HFFc6 (cell line): ENCODE measurements around the gene CLP1. TPM values are rescaled to one million over a fixed set of nuclear protein-coding genes. Genes with fewer than 3 reads are reported as not detected.
A peak's percentile ranks its signal among the peaks of the same experiment; 100 is the strongest.
"Not testable (repeated sequence)": the region's sequence is repeated elsewhere in the genome, so short reads cannot be mapped to it uniquely, and the experiment has no call there.

Experiments
- DNase-seq: peaks from one replicate; pipeline ENCODE4 v3.0.0-alpha.2; 2018
- H3K27ac Mint-ChIP-seq: 2 replicates; pipeline ENCODE4 v1.8.0; 2020; ENCODE audit warnings: mild to moderate bottlenecking, mixed read lengths
- H3K27me3 Mint-ChIP-seq: 2 replicates; pipeline ENCODE4 v1.8.0; 2021; ENCODE audit warnings: mild to moderate bottlenecking, moderate library complexity, mixed read lengths; ENCODE audit not compliant: insufficient read depth
- H3K36me3 Mint-ChIP-seq: 2 replicates; pipeline ENCODE4 v1.8.0; 2021; ENCODE audit warnings: low read depth, mixed read lengths
- H3K4me1 Mint-ChIP-seq: 2 replicates; pipeline ENCODE4 v1.8.0; 2020; ENCODE audit warnings: low read depth, mixed read lengths
- H3K4me3 Mint-ChIP-seq: 2 replicates; pipeline ENCODE4 v1.8.0; 2020; ENCODE audit warnings: mild to moderate bottlenecking, moderate library complexity, mixed read lengths
- H3K9me3 Mint-ChIP-seq: 2 replicates; pipeline ENCODE4 v1.8.0; 2020; ENCODE audit warnings: mild to moderate bottlenecking, mixed read lengths
- CTCF ChIP-seq: fragments of 200-600 bp; sonication (generic); IDR thresholded peaks from 2 replicates; pipeline ENCODE4 v1.5.0; 2021; ENCODE audit warnings: antibody characterized with exemption, mild to moderate bottlenecking
- microRNA-seq: library from miRNA; unstranded; fragments of <30 nt; microRNA quantifications from one replicate; pipeline ENCODE4, GENCODE V29; 2019
- total RNA-seq, 6 experiments: library from RNA; stranded (reverse); fragmentation: NEBNext Ultra II Directional; extraction: Animal tissue kit (Norgen Biotek cat#: 25700); gene quantifications; 2 replicates in 1 of 6; 3 replicates in 5 of 6; pipeline ENCODE4 v1.2.3, GENCODE V29; 2021

The CLP1 gene
- total RNA-seq, 6 experiments from 2014 or later = 13.0 to 17.1 (median 15.6) TPM

GRCh38 chr11:57700425-57700824, 42.9 kb downstream of the CLP1 start:
- H3K4me1 Mint-ChIP-seq = no peaks in the 10 kb centered on the region
- H3K4me3 Mint-ChIP-seq = no peak overlapping the region
- no peaks in the 10 kb centered on the region for H3K9me3 Mint-ChIP-seq
- TF ChIP-seq CTCF = peak; percentile 16; the same call in 1 of the 2 replicates
- no peaks in the 10 kb centered on the region; the same call in 1 of the 2 replicates for H3K27me3 Mint-ChIP-seq
- H3K36me3 Mint-ChIP-seq = peaks cover 35% of the 10 kb centered on the region
- DNase-seq = no peak
- peak overlapping the region; percentile 18; the same call in 1 of the 2 replicates for H3K27ac Mint-ChIP-seq

GRCh38 chr11:57703341-57703740, 45.8 kb downstream of the CLP1 start:
- Mint-ChIP-seq H3K27ac (peak overlapping the region; percentile 29; the same call in 1 of the 2 replicates), H3K36me3 (peaks cover 29% of the 10 kb centered on the region), H3K4me1 (peaks cover 4% of the 10 kb centered on the region), H3K27me3 (no peaks in the 10 kb centered on the region; the same call in 1 of the 2 replicates), H3K9me3 (no peaks in the 10 kb centered on the region), H3K4me3 (no peak overlapping the region)
- DNase-seq = no peak
- no peak for TF ChIP-seq CTCF

- Mint-ChIP-seq H3K27me3 (no peaks in the 10 kb centered on the region; the same call in 1 of the 2 replicates), H3K4me1 (peaks cover 14% of the 10 kb centered on the region), H3K4me3 (no peak overlapping the region), H3K9me3 (no peaks in the 10 kb centered on the region), H3K27ac (0 out of 2 replicates have a peak overlapping the region, but pooled peaks have one; percentile 12), H3K36me3 (peaks cover 26% of the 10 kb centered on the region)
- no peak for DNase-seq
- no peak for TF ChIP-seq CTCF
These were observed 47.4 kb downstream of the CLP1 start for GRCh38 chr11:57704932-57705331.

GRCh38 chr11:57705432-57705831, 47.9 kb downstream of the CLP1 start:
- H3K27ac Mint-ChIP-seq, H3K4me3 Mint-ChIP-seq, H3K9me3 Mint-ChIP-seq, DNase-seq, H3K27me3 Mint-ChIP-seq: not testable (repeated sequence)
- H3K4me1 Mint-ChIP-seq = peaks cover 19% of the 10 kb centered on the region
- peaks cover 25% of the 10 kb centered on the region for H3K36me3 Mint-ChIP-seq

- peaks cover 41% of the 10 kb centered on the region for H3K4me1 Mint-ChIP-seq
- H3K4me3 Mint-ChIP-seq = peak overlapping the region; percentile 99; the same call in 1 of the 2 replicates
- no peak for TF ChIP-seq CTCF
- H3K9me3 Mint-ChIP-seq = no peaks in the 10 kb centered on the region
- H3K27ac Mint-ChIP-seq = no peak overlapping the region; the same call in 1 of the 2 replicates
- no peak for DNase-seq
- H3K27me3 Mint-ChIP-seq = peaks cover 3% of the 10 kb centered on the region
- peaks cover 16% of the 10 kb centered on the region for H3K36me3 Mint-ChIP-seq
These were observed 52.3 kb downstream of the CLP1 start for GRCh38 chr11:57709802-57710367.

Small RNAs within 50 kb of the gene (microRNA-seq; reads per million reads assigned to microRNA genes)
- 6,584 reads per million, percentile 91 among the genes with 10 or more reads in this experiment for gene MIR130A

Other genes starting within 250 kb of the CLP1 start
- gene SLC43A3, start 230.6 kb upstream of the CLP1 start, total RNA-seq = 10 to 100 TPM in 4 of 6 experiments, 1 to 10 TPM in 2; 2.1 to 18.7 (median 15.8) TPM
- gene RTN4RL2, start 197.2 kb upstream of the CLP1 start, total RNA-seq = under 1 TPM; 0.09 to 0.66 (median 0.35) TPM
- gene SLC43A1, start 142.1 kb upstream of the CLP1 start, total RNA-seq = 1 to 10 TPM; 3.1 to 4.7 (median 4.3) TPM
- gene TIMM10, start 127.0 kb upstream of the CLP1 start, total RNA-seq = 10 to 100 TPM; 43.6 to 72.9 (median 58.4) TPM
- gene SMTNL1, start 120.2 kb upstream of the CLP1 start, total RNA-seq = not detected
- 10 to 100 TPM; 34.1 to 46.5 (median 43.3) TPM for gene UBE2L6, start 90.1 kb upstream of the CLP1 start, total RNA-seq
- under 1 TPM in 5 of 6 experiments, not detected in 1; 0.11 to 0.51 (median 0.25) TPM for gene SERPING1, start 60.1 kb upstream of the CLP1 start, total RNA-seq
- under 1 TPM in 5 of 6 experiments, not detected in 1; 0.14 to 0.48 (median 0.28) TPM for gene YPEL4, start 7.8 kb upstream of the CLP1 start, total RNA-seq
- 10 to 100 TPM; 67.5 to 82.1 (median 74.1) TPM for gene ZDHHC5, start 10.4 kb downstream of the CLP1 start, total RNA-seq
- gene MED19, start 54.5 kb downstream of the CLP1 start, total RNA-seq = 10 to 100 TPM; 19.1 to 22.4 (median 21.8) TPM
- gene TMX2, start 54.8 kb downstream of the CLP1 start, total RNA-seq = 100 to 1,000 TPM in 2 of 6 experiments, 10 to 100 TPM in 4; 89.9 to 113 (median 97.2) TPM
- 100 to 1,000 TPM; 128 to 186 (median 140) TPM for gene SELENOH, start 83.7 kb downstream of the CLP1 start, total RNA-seq
- not detected for gene BTBD18, start 94.1 kb downstream of the CLP1 start, total RNA-seq
- gene CTNND1, start 104.0 kb downstream of the CLP1 start, total RNA-seq = 100 to 1,000 TPM; 131 to 153 (median 147) TPM